ENCODE data around the gene CAPN13.

DNA sequence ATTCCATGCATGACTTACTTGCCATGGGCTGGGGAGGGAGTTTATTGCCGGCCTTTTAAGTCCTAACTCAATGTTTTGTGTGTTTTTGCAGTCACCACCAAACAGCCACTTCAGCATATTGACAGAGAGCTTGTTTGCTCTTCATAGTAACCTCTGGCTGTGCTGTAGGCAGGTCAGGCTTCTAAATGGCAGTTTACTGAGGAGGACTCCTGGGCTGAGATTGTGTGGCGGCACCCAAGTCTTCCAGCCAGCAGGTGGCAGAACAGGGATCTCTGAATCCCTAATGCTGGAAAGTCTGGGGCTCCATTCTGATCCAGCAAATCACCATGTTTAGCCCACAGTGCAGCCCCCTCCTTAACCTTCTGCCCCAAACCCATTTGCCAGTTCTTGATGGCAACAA is 121.2 kb downstream of the CAPN13 start:
- TF ChIP-seq POLR2A (IDR thresholded peaks at IDR 0.05; ENCODE audit: low read depth, low read length) (no peak), POLR2AphosphoS5 (IDR thresholded peaks at IDR 0.05; ENCODE audit: low read depth, low read length) (no peak), TAF1 (IDR thresholded peaks at IDR 0.05; ENCODE audit: borderline replicate concordance, low read depth, low read length) (no peak)
